Glutamatergic neuron (in vitro differentiated cells): ENCODE results near the gene LIN7A. TPM values are rescaled to one million over a fixed set of nuclear protein-coding genes. Genes with fewer than 3 reads are reported as not detected.

Experiments
- DNase-seq: peaks from one replicate; pipeline ENCODE4 v3.0.0; 2022
- H3K27ac Mint-ChIP-seq: one replicate; pipeline ENCODE4 v1.8.0; 2020; ENCODE audit warnings: mild to moderate bottlenecking, mixed read lengths, inconsistent platforms; ENCODE audit not compliant: unreplicated experiment
- H3K27me3 Mint-ChIP-seq: one replicate; pipeline ENCODE4 v1.8.0; 2020; ENCODE audit warnings: mild to moderate bottlenecking, moderate library complexity, mixed read lengths, inconsistent platforms; ENCODE audit not compliant: unreplicated experiment
- H3K36me3 Mint-ChIP-seq: one replicate; pipeline ENCODE4 v1.8.0; 2020; ENCODE audit warnings: mild to moderate bottlenecking, mixed read lengths, inconsistent platforms; ENCODE audit not compliant: unreplicated experiment
- H3K4me1 Mint-ChIP-seq: one replicate; pipeline ENCODE4 v1.8.0; 2020; ENCODE audit warnings: mild to moderate bottlenecking, low read depth, mixed read lengths, inconsistent platforms; ENCODE audit not compliant: unreplicated experiment
- H3K4me3 Mint-ChIP-seq: one replicate; pipeline ENCODE4 v1.8.0; 2020; ENCODE audit warnings: mild to moderate bottlenecking, mixed read lengths, inconsistent platforms; ENCODE audit not compliant: unreplicated experiment
- H3K9me3 Mint-ChIP-seq: one replicate; pipeline ENCODE4 v1.8.0; 2020; ENCODE audit warnings: mild to moderate bottlenecking, moderate library complexity, mixed read lengths, inconsistent platforms; ENCODE audit not compliant: unreplicated experiment
- total RNA-seq: library from RNA; stranded (reverse); fragmentation: NEBNext Ultra II Directional; extraction: Animal tissue kit (Norgen Biotek cat#: 25700); gene quantifications from one replicate; pipeline ENCODE4 v1.2.1, GENCODE V29; 2021; ENCODE audit not compliant: unreplicated experiment
- TF ChIP-seq, protein P1 (sequence below): fragments of 200-600 bp; sonication (generic); IDR thresholded peaks from one replicate; pipeline ENCODE4 v1.5.0; 2021; ENCODE audit not compliant: partially characterized antibody, unreplicated experiment

Gene LIN7A
- total RNA-seq, 1 donor from 2014 or later = 41.9 TPM

DNA sequence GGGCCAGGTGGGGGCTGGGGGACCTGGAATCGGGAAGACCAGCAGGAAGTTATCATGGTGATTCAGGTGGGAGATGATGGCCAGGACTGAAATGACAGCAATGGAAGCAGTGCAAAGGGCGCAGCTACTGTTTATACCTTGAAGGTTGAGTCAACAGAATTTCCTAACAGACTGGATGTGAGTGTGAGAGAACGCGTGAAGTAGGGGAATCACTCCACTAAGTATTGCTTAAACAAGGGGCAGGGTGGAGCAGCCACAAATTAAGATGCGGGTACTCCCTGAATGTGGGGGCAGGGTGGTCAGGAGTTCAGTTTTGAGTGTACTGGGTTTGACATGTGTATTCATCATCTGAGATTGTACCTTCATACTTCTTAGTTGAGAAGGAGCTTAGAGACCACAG, 175.9 kb downstream of the LIN7A start:
- no peaks in the 10 kb centered on the region for H3K4me1 Mint-ChIP-seq
- H3K27me3 Mint-ChIP-seq = no peaks in the 10 kb centered on the region
- H3K4me3 Mint-ChIP-seq = no peak overlapping the region
- H3K27ac Mint-ChIP-seq = no peak overlapping the region
- H3K36me3 Mint-ChIP-seq = no peaks in the 10 kb centered on the region
- TF ChIP-seq, protein P1, sequence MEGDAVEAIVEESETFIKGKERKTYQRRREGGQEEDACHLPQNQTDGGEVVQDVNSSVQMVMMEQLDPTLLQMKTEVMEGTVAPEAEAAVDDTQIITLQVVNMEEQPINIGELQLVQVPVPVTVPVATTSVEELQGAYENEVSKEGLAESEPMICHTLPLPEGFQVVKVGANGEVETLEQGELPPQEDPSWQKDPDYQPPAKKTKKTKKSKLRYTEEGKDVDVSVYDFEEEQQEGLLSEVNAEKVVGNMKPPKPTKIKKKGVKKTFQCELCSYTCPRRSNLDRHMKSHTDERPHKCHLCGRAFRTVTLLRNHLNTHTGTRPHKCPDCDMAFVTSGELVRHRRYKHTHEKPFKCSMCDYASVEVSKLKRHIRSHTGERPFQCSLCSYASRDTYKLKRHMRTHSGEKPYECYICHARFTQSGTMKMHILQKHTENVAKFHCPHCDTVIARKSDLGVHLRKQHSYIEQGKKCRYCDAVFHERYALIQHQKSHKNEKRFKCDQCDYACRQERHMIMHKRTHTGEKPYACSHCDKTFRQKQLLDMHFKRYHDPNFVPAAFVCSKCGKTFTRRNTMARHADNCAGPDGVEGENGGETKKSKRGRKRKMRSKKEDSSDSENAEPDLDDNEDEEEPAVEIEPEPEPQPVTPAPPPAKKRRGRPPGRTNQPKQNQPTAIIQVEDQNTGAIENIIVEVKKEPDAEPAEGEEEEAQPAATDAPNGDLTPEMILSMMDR = no peak
- no peaks in the 10 kb centered on the region for H3K9me3 Mint-ChIP-seq
- DNase-seq = no peak

DNA sequence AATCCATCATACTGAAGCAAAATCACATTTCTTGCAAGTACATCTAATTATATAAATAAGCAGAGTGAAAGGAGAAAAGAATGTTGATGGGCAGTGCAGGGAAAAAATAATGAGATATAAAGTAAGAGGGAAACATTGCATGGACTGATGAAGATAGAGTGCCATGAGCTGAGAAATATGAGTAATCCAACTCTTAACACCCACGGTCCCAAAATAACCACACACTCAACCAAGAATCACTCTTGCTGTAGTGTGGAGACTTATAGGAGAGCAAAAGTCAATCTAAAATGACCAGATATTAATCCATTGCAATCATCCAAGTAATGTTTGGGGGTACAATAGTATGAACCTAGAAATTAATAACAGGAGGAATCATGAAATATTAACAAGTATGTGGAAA, 180.9 kb downstream of the LIN7A start:
- no peaks in the 10 kb centered on the region for H3K36me3 Mint-ChIP-seq
- H3K27ac Mint-ChIP-seq = no peak overlapping the region
- H3K27me3 Mint-ChIP-seq = no peaks in the 10 kb centered on the region
- no peak for DNase-seq
- H3K4me3 Mint-ChIP-seq = no peak overlapping the region
- H3K9me3 Mint-ChIP-seq = no peaks in the 10 kb centered on the region
- H3K4me1 Mint-ChIP-seq = no peaks in the 10 kb centered on the region
- TF ChIP-seq, protein P1 = no peak

DNA sequence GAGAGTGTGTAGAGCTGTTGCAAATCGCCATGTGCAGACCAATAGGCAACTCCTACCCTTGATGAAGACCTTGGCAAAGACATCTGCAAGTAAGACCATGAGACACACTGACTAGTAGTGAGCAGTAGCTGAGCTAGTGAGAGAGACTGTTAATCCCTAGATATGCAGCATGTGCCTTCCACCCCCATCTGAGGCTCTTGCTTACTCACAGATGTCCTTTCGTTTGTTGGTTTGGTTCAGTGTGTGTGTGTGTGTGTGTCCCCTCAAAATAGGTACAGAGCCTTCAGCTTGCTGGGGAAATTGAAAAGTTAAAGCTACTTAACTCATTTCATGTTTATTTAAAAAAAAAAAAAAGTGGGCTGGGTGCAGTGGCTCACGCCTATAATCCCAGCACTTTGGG, 183.5 kb downstream of the LIN7A start:
- no peak overlapping the region for H3K4me3 Mint-ChIP-seq
- H3K9me3 Mint-ChIP-seq = no peaks in the 10 kb centered on the region
- no peak for DNase-seq
- no peaks in the 10 kb centered on the region for H3K4me1 Mint-ChIP-seq
- no peaks in the 10 kb centered on the region for H3K27me3 Mint-ChIP-seq
- H3K27ac Mint-ChIP-seq = no peak overlapping the region
- no peaks in the 10 kb centered on the region for H3K36me3 Mint-ChIP-seq
- TF ChIP-seq, protein P1 = no peak

DNA sequence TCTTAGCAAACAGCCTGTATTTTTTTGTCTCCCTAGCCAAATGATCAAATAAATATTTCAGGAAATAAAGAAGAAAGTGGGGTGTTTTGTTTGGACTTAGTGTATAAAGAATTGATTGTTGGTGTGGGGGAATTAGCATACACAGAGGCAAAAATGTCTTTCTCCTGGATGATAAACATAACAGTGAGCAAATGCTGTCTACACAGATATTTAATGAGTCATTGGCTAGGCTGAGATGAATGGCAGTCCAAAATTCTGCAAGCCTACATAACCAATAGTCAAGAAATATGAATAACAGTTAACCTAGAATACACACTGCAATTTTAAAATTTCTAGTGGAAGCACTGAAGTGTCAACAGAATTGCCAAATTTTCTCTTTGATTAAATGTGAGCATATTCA, 185.3 kb downstream of the LIN7A start:
- no peaks in the 10 kb centered on the region for H3K4me1 Mint-ChIP-seq
- no peaks in the 10 kb centered on the region for H3K27me3 Mint-ChIP-seq
- no peaks in the 10 kb centered on the region for H3K36me3 Mint-ChIP-seq
- no peaks in the 10 kb centered on the region for H3K9me3 Mint-ChIP-seq
- no peak overlapping the region for H3K4me3 Mint-ChIP-seq
- DNase-seq = no peak
- H3K27ac Mint-ChIP-seq = no peak overlapping the region
- TF ChIP-seq, protein P1 = no peak

DNA sequence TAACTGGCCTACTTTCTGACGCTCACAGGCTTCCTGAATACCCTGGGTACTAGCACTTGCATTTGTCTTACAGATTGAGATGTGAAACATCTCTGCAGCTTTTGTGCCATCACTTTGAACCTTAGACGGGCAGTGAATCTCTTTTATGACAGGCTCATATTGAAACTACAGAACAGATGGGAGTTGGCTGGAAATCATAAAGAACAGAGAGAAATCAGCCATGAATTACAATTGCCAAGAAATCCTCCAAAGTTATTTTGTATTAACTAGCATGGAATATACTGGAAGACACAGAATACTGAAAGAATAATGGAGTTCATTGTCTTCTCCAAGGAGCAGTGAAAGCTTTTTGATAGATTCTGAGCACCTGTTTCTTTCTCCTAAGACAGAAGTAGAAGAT, 188.3 kb downstream of the LIN7A start:
- Mint-ChIP-seq H3K27me3 (no peaks in the 10 kb centered on the region), H3K36me3 (no peaks in the 10 kb centered on the region), H3K4me3 (no peak overlapping the region), H3K4me1 (no peaks in the 10 kb centered on the region), H3K27ac (no peak overlapping the region), H3K9me3 (no peaks in the 10 kb centered on the region)
- TF ChIP-seq, protein P1 = no peak
- DNase-seq = no peak
